Measurements from ENCODE around the gene GRIN2C.

DNA sequence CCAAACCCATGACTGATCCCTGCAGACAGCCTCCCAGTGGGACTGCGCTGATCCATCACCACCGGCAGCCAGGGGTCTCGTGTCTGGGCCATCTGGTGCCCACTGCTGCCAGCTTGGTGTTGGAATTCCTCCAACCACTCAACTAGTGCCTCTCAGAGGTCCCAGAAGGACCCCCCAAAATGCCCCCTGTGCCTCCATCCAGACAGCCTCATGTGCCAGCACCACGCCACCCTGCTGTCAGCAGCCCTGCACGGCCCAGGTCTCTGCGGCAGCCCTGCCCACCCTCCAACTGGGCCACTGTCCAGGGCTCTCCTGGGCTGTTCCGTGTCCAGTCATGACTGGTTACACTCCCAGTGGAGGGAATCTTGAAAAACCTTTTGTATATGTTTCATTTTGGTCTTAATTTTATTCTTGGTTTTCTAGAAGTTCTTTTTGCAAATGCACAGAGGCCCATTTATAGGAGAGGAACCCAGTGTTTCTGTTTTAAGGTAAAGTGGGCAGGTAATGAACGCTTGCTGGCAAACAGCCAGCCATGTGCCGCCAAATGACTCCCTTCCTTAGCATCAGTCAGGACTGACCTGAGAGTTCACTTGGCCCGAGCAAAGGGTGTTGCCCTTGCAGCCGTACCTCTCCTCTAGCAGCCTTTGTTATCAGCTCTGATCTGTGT lies 34.6 kb downstream of the GRIN2C start:
- no peak for TF ChIP-seq EZH2 (IDR thresholded peaks at IDR 0.05; ENCODE audit: borderline replicate concordance, low read length)
- TF ChIP-seq, protein P1, sequence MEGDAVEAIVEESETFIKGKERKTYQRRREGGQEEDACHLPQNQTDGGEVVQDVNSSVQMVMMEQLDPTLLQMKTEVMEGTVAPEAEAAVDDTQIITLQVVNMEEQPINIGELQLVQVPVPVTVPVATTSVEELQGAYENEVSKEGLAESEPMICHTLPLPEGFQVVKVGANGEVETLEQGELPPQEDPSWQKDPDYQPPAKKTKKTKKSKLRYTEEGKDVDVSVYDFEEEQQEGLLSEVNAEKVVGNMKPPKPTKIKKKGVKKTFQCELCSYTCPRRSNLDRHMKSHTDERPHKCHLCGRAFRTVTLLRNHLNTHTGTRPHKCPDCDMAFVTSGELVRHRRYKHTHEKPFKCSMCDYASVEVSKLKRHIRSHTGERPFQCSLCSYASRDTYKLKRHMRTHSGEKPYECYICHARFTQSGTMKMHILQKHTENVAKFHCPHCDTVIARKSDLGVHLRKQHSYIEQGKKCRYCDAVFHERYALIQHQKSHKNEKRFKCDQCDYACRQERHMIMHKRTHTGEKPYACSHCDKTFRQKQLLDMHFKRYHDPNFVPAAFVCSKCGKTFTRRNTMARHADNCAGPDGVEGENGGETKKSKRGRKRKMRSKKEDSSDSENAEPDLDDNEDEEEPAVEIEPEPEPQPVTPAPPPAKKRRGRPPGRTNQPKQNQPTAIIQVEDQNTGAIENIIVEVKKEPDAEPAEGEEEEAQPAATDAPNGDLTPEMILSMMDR (IDR thresholded peaks at IDR 0.05; ENCODE audit: low read length): no peak

Measured in OCI-LY1 (cell line).